Measurements from ENCODE around the gene PTPN1.
"Not testable (repeated sequence)": the region's sequence is repeated elsewhere in the genome, so short reads cannot be mapped to it uniquely, and the experiment has no call there.

The PTPN1 gene

DNA sequence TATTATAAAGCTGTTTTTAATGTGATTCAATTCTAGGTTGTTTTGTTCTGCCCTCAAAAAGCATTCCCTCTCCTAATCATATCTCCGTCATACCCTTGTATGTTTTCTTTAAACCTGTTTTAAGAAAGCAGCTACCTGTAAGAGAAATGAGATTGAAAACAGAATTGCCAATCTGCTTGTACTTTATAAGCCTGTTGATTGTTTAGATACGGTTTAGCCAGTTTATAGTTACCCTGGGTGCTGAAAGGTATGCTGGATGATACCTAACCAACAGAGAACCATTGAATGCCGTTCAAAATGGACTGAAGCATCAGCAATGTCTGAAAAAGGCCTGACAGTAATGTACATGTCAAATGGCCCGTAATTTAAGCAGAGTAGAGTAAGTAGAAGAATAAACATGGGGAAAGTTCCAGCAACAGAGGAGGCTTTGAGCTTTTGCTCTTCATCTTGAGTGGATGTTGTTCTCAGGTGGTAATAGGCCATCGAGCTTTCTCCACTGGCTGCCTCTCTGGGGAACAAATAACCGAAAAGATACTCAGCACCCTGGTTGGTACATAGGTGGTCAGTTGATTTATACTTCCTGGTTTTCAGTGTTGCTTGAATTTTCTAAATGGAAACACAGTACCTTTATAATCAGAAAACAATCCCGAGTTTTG, 27.5 kb downstream of the PTPN1 start:
- DNase-seq (ENCODE audit: low read depth, low spot score) = no peak
- no peak overlapping the region for H3K4me3 ChIP-seq (ENCODE audit: low read depth, low read length)
- in situ Hi-C loops (cut with HindIII; ENCODE audit: low sequenced_read_pairs) = no loop called here
- TF ChIP-seq, protein P1, sequence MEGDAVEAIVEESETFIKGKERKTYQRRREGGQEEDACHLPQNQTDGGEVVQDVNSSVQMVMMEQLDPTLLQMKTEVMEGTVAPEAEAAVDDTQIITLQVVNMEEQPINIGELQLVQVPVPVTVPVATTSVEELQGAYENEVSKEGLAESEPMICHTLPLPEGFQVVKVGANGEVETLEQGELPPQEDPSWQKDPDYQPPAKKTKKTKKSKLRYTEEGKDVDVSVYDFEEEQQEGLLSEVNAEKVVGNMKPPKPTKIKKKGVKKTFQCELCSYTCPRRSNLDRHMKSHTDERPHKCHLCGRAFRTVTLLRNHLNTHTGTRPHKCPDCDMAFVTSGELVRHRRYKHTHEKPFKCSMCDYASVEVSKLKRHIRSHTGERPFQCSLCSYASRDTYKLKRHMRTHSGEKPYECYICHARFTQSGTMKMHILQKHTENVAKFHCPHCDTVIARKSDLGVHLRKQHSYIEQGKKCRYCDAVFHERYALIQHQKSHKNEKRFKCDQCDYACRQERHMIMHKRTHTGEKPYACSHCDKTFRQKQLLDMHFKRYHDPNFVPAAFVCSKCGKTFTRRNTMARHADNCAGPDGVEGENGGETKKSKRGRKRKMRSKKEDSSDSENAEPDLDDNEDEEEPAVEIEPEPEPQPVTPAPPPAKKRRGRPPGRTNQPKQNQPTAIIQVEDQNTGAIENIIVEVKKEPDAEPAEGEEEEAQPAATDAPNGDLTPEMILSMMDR (IDR thresholded peaks at IDR 0.05; ENCODE audit: low read depth, low read length) = no peak

DNA sequence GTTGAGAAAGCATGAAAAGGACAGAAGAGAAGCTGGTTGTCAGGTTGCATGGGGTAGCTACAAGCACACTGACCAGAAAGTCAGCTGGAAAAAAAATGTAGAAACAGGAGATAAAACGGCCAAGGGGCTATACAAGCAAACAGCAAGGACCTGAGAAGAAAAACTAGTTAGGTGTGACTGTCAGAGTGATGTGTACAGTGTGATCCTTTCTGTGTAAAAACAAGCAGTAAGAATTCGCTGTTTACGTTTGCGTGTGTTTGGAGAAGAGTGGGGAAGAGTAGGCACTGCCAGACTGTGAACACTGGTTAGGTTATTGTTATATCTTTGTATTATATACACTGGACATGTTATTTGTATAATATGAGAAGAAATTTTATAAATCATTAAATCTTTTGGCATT, 28.1 kb downstream of the PTPN1 start:
- TF ChIP-seq, protein P1 (IDR thresholded peaks at IDR 0.05; ENCODE audit: low read depth, low read length) = no peak
- in situ Hi-C loops (cut with HindIII; ENCODE audit: low sequenced_read_pairs) = no loop called here
- H3K4me3 ChIP-seq (ENCODE audit: low read depth, low read length) = no peak overlapping the region
- no peak for DNase-seq (ENCODE audit: low read depth, low spot score)

DNA sequence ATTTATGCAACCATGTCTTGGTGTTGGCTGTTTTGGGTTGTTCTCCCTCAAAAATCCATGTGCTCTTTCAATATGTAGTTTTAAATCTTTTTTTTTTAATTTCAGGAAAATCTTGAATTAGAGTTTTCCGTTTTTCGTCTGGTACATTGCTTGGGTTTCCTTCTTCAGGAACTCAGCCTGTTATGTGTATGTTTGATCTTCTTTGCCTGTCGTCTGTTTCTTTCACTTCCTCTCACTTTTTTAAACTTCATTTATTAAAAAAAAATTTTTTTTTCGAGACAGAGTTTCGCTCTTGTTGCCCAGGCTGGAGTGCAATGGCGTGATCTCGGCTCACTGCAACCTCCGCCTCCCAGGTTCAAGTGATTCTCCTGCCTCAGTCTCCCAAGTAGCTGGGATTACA, 29.6 kb downstream of the PTPN1 start:
- DNase-seq (ENCODE audit: low read depth, low spot score); H3K4me3 ChIP-seq (ENCODE audit: low read depth, low read length); in situ Hi-C loops (cut with HindIII; ENCODE audit: low sequenced_read_pairs): not testable (repeated sequence)

DNA sequence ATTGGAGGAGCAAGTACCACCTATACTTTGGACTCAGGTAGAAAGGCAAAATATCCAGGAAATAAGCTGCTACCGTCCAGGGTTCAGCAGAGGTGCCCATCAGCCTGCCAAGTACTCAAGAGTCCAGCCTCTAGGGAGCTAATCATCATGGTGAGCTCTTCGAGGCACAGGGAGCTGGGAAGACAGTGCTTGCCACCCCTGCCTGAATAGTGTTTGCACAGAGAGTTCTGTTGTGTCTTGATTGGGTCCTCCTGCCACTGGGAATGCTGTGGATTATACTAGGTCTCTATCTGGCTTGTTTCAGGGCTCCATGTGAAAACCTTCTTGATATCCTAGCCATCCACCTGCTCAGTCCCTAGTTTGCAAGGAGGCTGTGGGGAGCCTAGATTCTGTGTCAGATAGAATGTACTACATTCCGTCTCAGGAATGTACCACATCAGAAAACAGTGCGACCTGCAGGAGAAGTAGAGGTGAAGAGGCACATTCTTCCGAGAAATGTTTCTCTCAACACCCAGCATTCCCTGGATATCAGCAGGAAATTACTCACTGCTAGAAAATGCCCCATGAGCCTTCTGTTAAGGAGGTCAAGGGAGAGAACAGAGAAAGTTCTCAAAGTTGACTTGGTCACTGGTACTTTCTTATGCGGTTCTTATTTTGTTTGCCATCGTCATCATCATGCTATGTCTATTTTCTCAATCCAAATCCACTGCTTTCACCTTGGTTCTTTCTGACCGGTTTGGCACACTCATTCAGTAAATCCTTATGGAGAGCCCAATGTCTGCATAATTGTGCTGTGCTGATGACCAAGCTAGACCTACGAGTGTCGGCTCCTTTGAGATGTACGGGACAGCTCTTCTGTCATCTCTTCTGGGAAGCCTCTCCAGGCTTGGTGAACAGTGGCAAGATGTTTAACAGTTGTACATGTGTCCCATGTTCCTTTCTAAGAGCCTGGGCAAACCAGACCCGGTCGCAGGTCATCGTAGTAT, 30.7 kb downstream of the PTPN1 start:
- peak; percentile 95 for DNase-seq (ENCODE audit: low read depth, low spot score)
- in situ Hi-C loops (cut with HindIII; ENCODE audit: low sequenced_read_pairs) = no loop called here
- H3K4me3 ChIP-seq (ENCODE audit: low read depth, low read length) = no peak overlapping the region

DNA sequence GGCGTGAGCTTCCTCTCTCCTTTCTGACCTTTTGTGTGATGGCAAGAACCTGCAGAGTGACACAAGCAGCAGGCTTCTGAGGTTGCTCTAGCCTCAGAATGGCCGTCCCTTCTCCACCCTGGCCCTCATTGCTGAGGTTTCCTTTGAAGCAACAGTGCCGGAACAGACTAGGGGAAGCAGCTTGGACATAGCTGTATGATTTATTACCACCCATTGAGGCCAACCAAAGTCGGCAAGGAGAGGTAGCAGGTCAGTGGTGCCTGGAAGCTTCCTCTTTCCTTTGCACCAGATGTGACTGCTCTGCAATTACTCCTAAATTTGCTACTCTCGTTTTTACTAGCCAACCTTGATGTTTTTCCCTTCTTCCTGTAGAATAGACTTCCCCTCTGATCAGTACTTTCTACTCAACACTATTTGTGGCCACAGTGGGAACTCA, 31.4 kb downstream of the PTPN1 start:
- in situ Hi-C loops (cut with HindIII; ENCODE audit: low sequenced_read_pairs) = no loop called here
- no peak overlapping the region for H3K4me3 ChIP-seq (ENCODE audit: low read depth, low read length)
- TF ChIP-seq, protein P1 (IDR thresholded peaks at IDR 0.05; ENCODE audit: low read depth, low read length) = no peak
- DNase-seq (ENCODE audit: low read depth, low spot score) = no peak

More for the DNA sequence above, 30.7 kb downstream of the PTPN1 start:
- TF ChIP-seq, protein P1 (IDR thresholded peaks at IDR 0.05; ENCODE audit: low read depth, low read length) = no peak

DNA sequence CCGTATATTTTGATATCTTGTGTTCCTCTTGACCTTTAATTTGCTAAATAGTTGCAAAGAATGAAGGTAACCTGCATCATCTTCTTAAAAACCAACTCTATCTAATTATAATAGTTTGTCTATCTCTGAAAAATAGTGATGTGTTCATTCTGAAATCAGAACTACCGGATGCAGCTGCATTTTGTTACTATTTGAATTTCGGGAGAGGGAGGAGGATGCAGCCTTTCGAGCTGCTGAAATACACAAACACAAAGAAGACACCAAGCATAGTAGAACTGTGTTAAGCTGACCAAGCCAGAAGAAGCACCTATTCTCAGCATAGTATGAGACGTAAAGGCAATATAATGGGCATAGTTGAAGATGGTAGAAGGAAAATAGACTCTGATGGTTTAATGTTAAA, 33.1 kb downstream of the PTPN1 start:
- H3K4me3 ChIP-seq (ENCODE audit: low read depth, low read length) = no peak overlapping the region
- TF ChIP-seq, protein P1 (IDR thresholded peaks at IDR 0.05; ENCODE audit: low read depth, low read length) = no peak
- DNase-seq (ENCODE audit: low read depth, low spot score) = no peak
- in situ Hi-C loops (cut with HindIII; ENCODE audit: low sequenced_read_pairs) = no loop called here

DNA sequence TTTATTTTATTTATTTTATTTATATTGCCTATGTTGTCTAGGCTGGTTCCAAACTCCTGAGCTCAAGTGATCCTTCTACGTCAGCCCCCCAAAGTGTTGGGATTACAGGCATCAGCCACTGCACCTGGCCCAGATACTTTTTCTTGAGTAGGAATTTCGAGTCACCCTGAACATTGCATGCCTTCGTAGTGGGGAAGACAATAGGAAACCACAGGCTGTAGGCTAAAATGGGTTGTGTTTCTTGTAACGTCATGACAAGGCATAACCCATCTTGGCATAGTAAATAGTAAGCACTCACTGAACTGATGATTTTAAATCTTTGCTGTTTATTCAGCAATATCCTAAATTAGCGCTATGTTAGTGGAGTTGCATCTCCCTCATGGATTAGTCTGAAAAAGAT, 34.9 kb downstream of the PTPN1 start:
- DNase-seq (ENCODE audit: low read depth, low spot score) = no peak
- in situ Hi-C loops (cut with HindIII; ENCODE audit: low sequenced_read_pairs) = no loop called here
- H3K4me3 ChIP-seq (ENCODE audit: low read depth, low read length) = no peak overlapping the region
- TF ChIP-seq, protein P1 (IDR thresholded peaks at IDR 0.05; ENCODE audit: low read depth, low read length) = no peak

Data from astrocyte of the spinal cord (primary cell).